MV-4-11 (cell line): ENCODE data around the gene FGF18.

Source experiments
- DNase-seq: peaks from one replicate; lab custom pipeline; 2025; lab: John Stamatoyannopoulos, UW

FGF18 gene

GRCh38 chr5:171470420-171470819, 51.0 kb downstream of the FGF18 start:
- no peak for DNase-seq

GRCh38 chr5:171474230-171474813, 54.9 kb downstream of the FGF18 start:
- no peak for DNase-seq

- DNase-seq = no peak
These were observed 56.1 kb downstream of the FGF18 start for GRCh38 chr5:171475596-171475995.

- DNase-seq = no peak
These were observed 57.3 kb downstream of the FGF18 start for GRCh38 chr5:171476701-171477100.

GRCh38 chr5:171477101-171477500, 57.7 kb downstream of the FGF18 start:
- DNase-seq = no peak

GRCh38 chr5:171477666-171478065, 58.2 kb downstream of the FGF18 start:
- no peak for DNase-seq

GRCh38 chr5:171478946-171479775, 59.7 kb downstream of the FGF18 start:
- DNase-seq = no peak

- no peak for DNase-seq
These were observed 60.3 kb downstream of the FGF18 start for GRCh38 chr5:171479776-171480125.

GRCh38 chr5:171480239-171480638, 60.8 kb downstream of the FGF18 start:
- no peak for DNase-seq

GRCh38 chr5:171481571-171482433, 62.4 kb downstream of the FGF18 start:
- no peak for DNase-seq

- no peak for DNase-seq
These were observed 62.9 kb downstream of the FGF18 start for GRCh38 chr5:171482434-171482730.

- DNase-seq = no peak
These were observed 64.2 kb downstream of the FGF18 start for GRCh38 chr5:171483551-171484135.

- DNase-seq = no peak
These were observed 65.0 kb downstream of the FGF18 start for GRCh38 chr5:171484460-171484899.

- DNase-seq = no peak
These were observed 66.2 kb downstream of the FGF18 start for GRCh38 chr5:171485668-171486067.

GRCh38 chr5:171486613-171487012, 67.2 kb downstream of the FGF18 start:
- DNase-seq = no peak

GRCh38 chr5:171488876-171489275, 69.4 kb downstream of the FGF18 start:
- no peak for DNase-seq

- DNase-seq = no peak
These were observed 73.3 kb downstream of the FGF18 start for GRCh38 chr5:171492781-171493180.

GRCh38 chr5:171493646-171494393, 74.4 kb downstream of the FGF18 start:
- no peak for DNase-seq

- DNase-seq = peak; percentile 12
These were observed 75.1 kb downstream of the FGF18 start for GRCh38 chr5:171494452-171495121.

GRCh38 chr5:171495122-171495700, 75.8 kb downstream of the FGF18 start:
- DNase-seq = no peak

GRCh38 chr5:171496456-171496855, 77.0 kb downstream of the FGF18 start:
- no peak for DNase-seq
